ENCODE results near the gene COA8.

COA8 gene

DNA sequence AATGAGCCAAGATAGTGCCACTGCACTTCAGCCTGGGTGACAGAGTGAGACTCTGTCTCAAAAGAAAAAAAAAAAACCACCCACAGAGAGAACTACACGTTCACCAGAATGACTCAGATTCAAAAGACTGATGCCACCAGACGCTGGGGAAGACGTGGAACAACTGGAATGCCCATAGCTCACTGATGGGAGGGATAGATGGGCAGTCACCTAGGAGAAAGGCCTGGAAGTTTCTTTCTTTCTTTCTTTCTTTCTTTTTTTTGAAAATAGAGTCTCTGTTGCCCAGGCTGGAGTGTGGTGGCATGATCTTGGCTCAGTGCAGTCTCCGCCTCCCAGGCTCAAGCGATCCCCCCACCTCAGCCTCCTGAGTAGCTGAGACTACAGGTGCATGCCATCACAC, 56.3 kb downstream of the COA8 start:
- ChIA-PET CTCF (no interaction called here), POLR2A (no interaction called here)
- DNase-seq (ENCODE audit: extremely low spot score): no peak
- TF ChIP-seq, protein P1, sequence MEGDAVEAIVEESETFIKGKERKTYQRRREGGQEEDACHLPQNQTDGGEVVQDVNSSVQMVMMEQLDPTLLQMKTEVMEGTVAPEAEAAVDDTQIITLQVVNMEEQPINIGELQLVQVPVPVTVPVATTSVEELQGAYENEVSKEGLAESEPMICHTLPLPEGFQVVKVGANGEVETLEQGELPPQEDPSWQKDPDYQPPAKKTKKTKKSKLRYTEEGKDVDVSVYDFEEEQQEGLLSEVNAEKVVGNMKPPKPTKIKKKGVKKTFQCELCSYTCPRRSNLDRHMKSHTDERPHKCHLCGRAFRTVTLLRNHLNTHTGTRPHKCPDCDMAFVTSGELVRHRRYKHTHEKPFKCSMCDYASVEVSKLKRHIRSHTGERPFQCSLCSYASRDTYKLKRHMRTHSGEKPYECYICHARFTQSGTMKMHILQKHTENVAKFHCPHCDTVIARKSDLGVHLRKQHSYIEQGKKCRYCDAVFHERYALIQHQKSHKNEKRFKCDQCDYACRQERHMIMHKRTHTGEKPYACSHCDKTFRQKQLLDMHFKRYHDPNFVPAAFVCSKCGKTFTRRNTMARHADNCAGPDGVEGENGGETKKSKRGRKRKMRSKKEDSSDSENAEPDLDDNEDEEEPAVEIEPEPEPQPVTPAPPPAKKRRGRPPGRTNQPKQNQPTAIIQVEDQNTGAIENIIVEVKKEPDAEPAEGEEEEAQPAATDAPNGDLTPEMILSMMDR (IDR thresholded peaks at IDR 0.05; ENCODE audit: control extremely low read depth, extremely low read depth, low read depth, missing control alignments): no peak

DNA sequence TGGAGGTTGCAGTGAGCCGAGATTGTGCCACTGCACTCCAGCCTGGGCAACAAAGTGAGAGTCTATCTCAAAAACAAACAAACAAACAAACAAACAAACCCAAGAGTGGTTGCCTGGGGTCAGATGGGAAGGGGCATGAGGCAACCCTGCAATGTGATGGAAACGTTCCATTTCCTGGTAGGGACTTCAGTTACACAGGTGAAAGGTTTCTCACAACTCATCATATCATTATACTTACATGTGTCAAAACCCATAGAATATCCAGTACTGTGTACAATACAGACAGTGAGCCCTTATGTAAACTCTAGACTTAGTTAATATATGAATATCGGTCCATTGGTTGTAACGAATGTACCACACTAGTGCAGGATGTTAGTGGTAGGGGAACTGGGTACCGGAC, 59.1 kb downstream of the COA8 start:
- DNase-seq (ENCODE audit: extremely low spot score): no peak
- ChIA-PET POLR2A (no interaction called here), CTCF (interaction anchor here (0.7 to 1.4 kb wide), 2 partner anchors 19 to 29 kb away, joined by 3 to 4 read pairs; no protein-coding TSS in a partner anchor)
- TF ChIP-seq, protein P1 (IDR thresholded peaks at IDR 0.05; ENCODE audit: control extremely low read depth, extremely low read depth, low read depth, missing control alignments): no peak

DNA sequence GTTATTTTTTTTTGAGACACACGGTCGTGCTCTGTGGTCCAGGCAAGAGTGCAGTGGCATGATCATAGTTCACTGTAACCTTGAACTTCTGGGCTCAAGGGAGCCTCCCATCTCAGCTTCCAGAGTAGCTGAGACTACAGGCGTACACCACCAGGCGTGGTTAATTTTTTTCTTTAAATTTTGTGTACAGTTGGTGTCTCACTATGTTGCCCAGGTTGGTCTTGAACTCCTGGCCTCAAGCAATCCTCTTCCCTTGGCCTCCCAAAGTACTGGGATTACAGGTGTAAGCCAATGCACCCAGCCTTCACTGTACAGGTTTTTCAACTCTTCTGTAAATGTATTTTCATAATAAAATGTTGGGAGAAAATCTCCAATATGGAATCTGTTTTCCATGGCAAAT, 60.5 kb downstream of the COA8 start:
- TF ChIP-seq, protein P1 (IDR thresholded peaks at IDR 0.05; ENCODE audit: control extremely low read depth, extremely low read depth, low read depth, missing control alignments): no peak
- CTCF ChIA-PET: no interaction called here
- no peak for DNase-seq (ENCODE audit: extremely low spot score)
- POLR2A ChIA-PET: no interaction called here

DNA sequence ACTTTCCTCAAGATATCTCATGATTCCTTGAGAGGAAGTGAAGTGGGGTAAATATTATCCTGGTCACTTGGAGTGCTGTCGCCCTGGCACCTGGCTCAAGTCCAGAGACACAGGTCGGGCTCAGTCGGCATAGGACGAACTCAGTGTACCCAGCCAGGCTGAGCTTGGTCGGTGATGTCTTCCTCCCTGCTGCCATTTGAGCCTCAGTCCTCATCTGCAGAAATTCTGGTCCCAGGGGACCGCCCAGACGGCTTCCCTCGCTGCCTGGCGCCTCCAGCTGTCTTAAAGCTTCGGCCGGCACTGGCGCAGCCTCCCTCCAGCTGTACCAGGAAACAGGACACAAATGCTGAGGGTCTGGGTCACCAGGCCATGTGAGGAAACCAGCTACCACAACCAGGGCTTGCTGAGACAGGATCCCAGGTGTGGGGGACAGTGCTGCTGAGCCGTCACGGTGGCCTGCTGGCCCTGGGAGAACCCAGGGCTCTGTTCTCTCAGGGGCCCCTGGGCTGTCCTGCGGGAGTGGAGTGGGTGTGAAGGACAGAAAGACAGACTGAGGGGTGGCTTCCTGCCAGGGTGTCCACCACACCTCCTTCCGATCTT, 61.2 kb downstream of the COA8 start:
- DNase-seq (ENCODE audit: extremely low spot score): no peak
- TF ChIP-seq, protein P1 (IDR thresholded peaks at IDR 0.05; ENCODE audit: control extremely low read depth, extremely low read depth, low read depth, missing control alignments): no peak
- POLR2A ChIA-PET: interaction anchor here (0.6 kb wide), 1 partner anchor 54 kb away, joined by 3 read pairs; no protein-coding TSS in a partner anchor
- CTCF ChIA-PET: no interaction called here

DNA sequence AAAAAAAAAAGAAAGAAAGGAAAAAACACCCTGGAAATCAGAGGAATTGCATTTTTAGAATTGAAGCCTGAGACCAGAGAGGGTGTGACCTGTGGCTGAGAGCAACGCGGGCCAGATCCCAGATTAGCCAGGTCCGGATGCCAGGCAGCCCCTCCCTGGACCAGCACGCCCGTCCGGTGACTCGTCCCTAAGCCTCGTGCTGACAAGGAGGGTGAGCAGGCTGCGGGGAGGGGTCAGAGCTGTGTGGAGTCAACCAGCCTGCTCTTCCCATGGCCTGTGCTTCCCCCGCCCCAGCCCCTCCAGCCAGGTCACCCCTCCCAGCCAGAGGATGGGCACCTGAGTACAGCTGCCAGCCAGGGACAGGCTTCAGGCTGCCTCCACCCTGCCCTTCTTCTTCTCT, 62.1 kb downstream of the COA8 start:
- POLR2A ChIA-PET: no interaction called here

DNA sequence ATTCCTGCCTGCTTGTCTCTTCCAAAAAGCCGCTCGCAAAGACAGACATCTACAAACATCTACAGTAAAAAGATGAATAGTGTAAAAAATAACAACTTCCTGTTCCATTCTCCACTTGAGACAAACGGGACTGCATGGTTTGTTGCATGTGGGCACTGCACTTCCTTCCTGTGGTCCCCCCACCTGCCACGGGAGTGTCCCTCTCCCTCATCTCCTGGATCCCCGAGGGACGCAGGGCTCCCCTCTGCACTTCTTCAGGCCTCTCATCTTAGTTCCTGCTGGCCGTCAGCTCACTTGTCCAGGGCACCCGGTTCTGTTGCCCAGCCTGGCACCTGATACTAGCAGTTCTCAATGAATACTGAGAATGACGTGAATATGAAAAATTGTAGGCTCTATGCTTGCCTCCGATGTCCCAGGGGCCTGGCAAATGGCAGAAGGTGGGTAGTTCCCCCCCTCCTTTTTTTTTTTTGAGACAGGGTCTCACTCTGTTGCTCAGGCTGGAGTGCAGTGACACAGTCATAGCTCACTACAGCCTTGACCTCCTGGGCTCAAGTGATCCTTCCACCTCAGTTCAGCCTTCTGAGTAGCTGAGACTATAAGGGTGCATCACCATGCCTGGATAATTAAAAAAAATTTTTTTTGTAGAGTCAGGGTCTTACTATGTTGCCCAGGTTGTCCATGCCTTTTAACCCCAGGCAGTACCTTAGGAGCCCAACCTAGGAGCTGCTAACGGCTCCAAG, 62.8 kb downstream of the COA8 start:
- CTCF ChIA-PET: no interaction called here
- no peak for DNase-seq (ENCODE audit: extremely low spot score)
- POLR2A ChIA-PET: no interaction called here

More for the DNA sequence above, 62.1 kb downstream of the COA8 start:
- CTCF ChIA-PET: no interaction called here
- no peak for DNase-seq (ENCODE audit: extremely low spot score)
- TF ChIP-seq, protein P1 (IDR thresholded peaks at IDR 0.05; ENCODE audit: control extremely low read depth, extremely low read depth, low read depth, missing control alignments): no peak

More for the DNA sequence above, 62.8 kb downstream of the COA8 start:
- TF ChIP-seq, protein P1 (IDR thresholded peaks at IDR 0.05; ENCODE audit: control extremely low read depth, extremely low read depth, low read depth, missing control alignments): no peak
